Measurements from ENCODE around the gene RPRD2.

- TF ChIP-seq, protein P1, sequence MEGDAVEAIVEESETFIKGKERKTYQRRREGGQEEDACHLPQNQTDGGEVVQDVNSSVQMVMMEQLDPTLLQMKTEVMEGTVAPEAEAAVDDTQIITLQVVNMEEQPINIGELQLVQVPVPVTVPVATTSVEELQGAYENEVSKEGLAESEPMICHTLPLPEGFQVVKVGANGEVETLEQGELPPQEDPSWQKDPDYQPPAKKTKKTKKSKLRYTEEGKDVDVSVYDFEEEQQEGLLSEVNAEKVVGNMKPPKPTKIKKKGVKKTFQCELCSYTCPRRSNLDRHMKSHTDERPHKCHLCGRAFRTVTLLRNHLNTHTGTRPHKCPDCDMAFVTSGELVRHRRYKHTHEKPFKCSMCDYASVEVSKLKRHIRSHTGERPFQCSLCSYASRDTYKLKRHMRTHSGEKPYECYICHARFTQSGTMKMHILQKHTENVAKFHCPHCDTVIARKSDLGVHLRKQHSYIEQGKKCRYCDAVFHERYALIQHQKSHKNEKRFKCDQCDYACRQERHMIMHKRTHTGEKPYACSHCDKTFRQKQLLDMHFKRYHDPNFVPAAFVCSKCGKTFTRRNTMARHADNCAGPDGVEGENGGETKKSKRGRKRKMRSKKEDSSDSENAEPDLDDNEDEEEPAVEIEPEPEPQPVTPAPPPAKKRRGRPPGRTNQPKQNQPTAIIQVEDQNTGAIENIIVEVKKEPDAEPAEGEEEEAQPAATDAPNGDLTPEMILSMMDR (conservative IDR thresholded peaks at IDR 0.05 in 1 of 2, IDR thresholded peaks at IDR 0.05 in 1 of 2; ENCODE audit: extremely low read depth in 1 of 2, insufficient read depth in 1 of 2, low read depth in 1 of 2, low read length in 2 of 2) = no peak
- no peak for TF ChIP-seq EZH2 (IDR thresholded peaks at IDR 0.05; ENCODE audit: borderline replicate concordance, low read length)
Measured at GRCh38 chr1:150505431-150505830, 141.5 kb downstream of the RPRD2 start.

Data from mammary epithelial cell (primary cell).